Measurements from ENCODE around the gene SYNJ2. TPM values are rescaled to one million over a fixed set of nuclear protein-coding genes. Genes with fewer than 3 reads are reported as not detected.

The SYNJ2 gene
- total and polyA plus RNA-seq, 2 of the 4 experiments (the other 2 are of a cell fraction): 40.8 to 45.2 TPM

DNA sequence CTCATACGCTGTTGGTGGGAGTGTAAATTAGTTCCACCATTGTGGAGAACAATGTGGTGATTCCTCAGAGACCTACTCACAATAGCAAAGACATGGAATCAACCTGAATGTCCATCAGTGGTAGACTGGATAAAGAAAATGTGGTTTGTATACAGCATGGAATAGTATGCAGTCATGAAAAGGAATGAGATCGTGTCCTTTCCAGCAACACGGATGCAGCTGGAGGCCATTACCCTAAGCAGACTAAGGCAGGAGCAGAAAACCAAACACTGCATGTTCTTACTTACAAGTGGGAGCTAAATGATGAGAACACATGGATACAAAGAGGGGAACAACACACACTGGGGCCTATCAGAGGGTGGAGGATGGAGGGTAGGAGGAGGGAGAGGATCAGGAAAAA is 54.6 kb downstream of the SYNJ2 start:
- Histone ChIP-seq H3K36me3 (ENCODE audit: control insufficient read depth, insufficient read depth, low read length) (peaks cover 17% of the 10 kb centered on the region), H2BK120ac (ENCODE audit: low read depth, low read length) (no peak overlapping the region), H3K4me3 (ENCODE audit: insufficient read depth, low read depth, low read length) (no peak overlapping the region), H3K9ac (ENCODE audit: low read depth, low read length) (no peak overlapping the region), H3K14ac (replicated peaks; ENCODE audit: low read depth, low read length) (no peak overlapping the region), H2AK9ac (replicated peaks; ENCODE audit: low read depth, low read length, poor library complexity) (no peak overlapping the region), H2BK5ac (ENCODE audit: low read depth, low read length, poor library complexity, severe bottlenecking) (no peak overlapping the region), H3K79me1 (ENCODE audit: low read depth in 1 of 2, low read length in 2 of 2) (peaks cover 35 to 81% of the 10 kb centered on the region in 2 experiments), H3K4me2 (ENCODE audit: low read depth, low read length) (no peak overlapping the region), H4K8ac (ENCODE audit: low read depth in 2 of 2, low read length in 2 of 2) (no peak overlapping the region), H3K27me3 (ENCODE audit: control insufficient read depth, insufficient read depth, low read length) (no peaks in the 10 kb centered on the region), H3K27ac (ENCODE audit: insufficient read depth, low read length) (no peak overlapping the region), H3K4me1 (ENCODE audit: control insufficient read depth, insufficient read depth, low read length) (peaks cover 44% of the 10 kb centered on the region), H3K56ac (ENCODE audit: extremely low read depth, insufficient read depth, low read length) (no peak overlapping the region), H2AK5ac (ENCODE audit: low read depth, low read length) (peak overlapping the region; percentile 9; the same call in 1 of the 2 replicates), H3K9me1 (ENCODE audit: insufficient read depth, low read length) (peaks cover 34% of the 10 kb centered on the region), H4K20me1 (ENCODE audit: insufficient read depth, low read length) (no peaks in the 10 kb centered on the region), H2BK20ac (ENCODE audit: low read depth, low read length) (no peak overlapping the region), H4K91ac (ENCODE audit: insufficient read depth, low read depth, low read length) (no peak overlapping the region), H3K4ac (ENCODE audit: low read depth, low read length) (no peak overlapping the region), H2BK15ac (ENCODE audit: low read depth, low read length) (0 out of 3 replicates have a peak overlapping the region, but pooled peaks have one; percentile 11), H2AFZ (replicated peaks; ENCODE audit: low read length, poor library complexity) (no peak overlapping the region), H3K9me3 (ENCODE audit: control insufficient read depth, insufficient read depth, low read length) (no peaks in the 10 kb centered on the region), H3K18ac (ENCODE audit: low read depth, low read length) (no peak overlapping the region), H3K23ac (ENCODE audit: low read depth, low read length) (no peak overlapping the region), H4K5ac (ENCODE audit: low read depth, low read length) (no peak overlapping the region)
- in situ Hi-C loops (cut with MboI; ENCODE audit: low sequenced_read_pairs): no loop called here
- ChIA-PET CTCF (interaction anchor here (0.6 to 1.0 kb wide), 3 partner anchors 10 to 46 kb away, joined by 3 to 5 read pairs (median 5); no protein-coding TSS in a partner anchor), POLR2A (ENCODE audit: unreplicated experiment) (no interaction called here)
- dilution Hi-C loops (cut with HindIII; ENCODE audit: low sequenced_read_pairs, unreplicated experiment): no loop called here
- intact Hi-C loops (cut with micrococcal nuclease): no loop called here
- TF ChIP-seq RFX5 (IDR thresholded peaks at IDR 0.05; ENCODE audit: low read depth, low read length) (no peak), MXI1 (IDR thresholded peaks at IDR 0.05; ENCODE audit: borderline replicate concordance, low read depth, low read length) (no peak), NFE2L2 (IDR thresholded peaks at IDR 0.05; ENCODE audit: low read depth, low read length) (no peak), BHLHE40 (IDR thresholded peaks at IDR 0.05; ENCODE audit: low read depth, low read length) (no peak), CEBPB (IDR thresholded peaks at IDR 0.05; ENCODE audit: low read depth, low read length) (no peak), RAD21 (IDR thresholded peaks at IDR 0.05; ENCODE audit: low read length) (no peak), FOS (IDR thresholded peaks at IDR 0.05; ENCODE audit: low read depth, low read length) (no peak), POLR2A (IDR thresholded peaks at IDR 0.05; ENCODE audit: low read depth, low read length) (no peak), SMC3 (IDR thresholded peaks at IDR 0.05; ENCODE audit: low read depth, low read length) (no peak), CHD1 (IDR thresholded peaks at IDR 0.05; ENCODE audit: low read depth, low read length) (no peak), MAZ (IDR thresholded peaks at IDR 0.05; ENCODE audit: borderline replicate concordance, low read depth, low read length) (no peak), RCOR1 (IDR thresholded peaks at IDR 0.05; ENCODE audit: insufficient replicate concordance, low read length) (no peak), CTCF (conservative IDR thresholded peaks at IDR 0.05; ENCODE audit: low read depth, low read length) (no peak), MAFK (IDR thresholded peaks at IDR 0.05; ENCODE audit: low read depth, low read length) (no peak)
- TF ChIP-seq, protein P1, sequence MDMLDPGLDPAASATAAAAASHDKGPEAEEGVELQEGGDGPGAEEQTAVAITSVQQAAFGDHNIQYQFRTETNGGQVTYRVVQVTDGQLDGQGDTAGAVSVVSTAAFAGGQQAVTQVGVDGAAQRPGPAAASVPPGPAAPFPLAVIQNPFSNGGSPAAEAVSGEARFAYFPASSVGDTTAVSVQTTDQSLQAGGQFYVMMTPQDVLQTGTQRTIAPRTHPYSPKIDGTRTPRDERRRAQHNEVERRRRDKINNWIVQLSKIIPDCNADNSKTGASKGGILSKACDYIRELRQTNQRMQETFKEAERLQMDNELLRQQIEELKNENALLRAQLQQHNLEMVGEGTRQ (IDR thresholded peaks at IDR 0.05; ENCODE audit: low read depth, low read length): no peak
- TF ChIP-seq, protein P2, sequence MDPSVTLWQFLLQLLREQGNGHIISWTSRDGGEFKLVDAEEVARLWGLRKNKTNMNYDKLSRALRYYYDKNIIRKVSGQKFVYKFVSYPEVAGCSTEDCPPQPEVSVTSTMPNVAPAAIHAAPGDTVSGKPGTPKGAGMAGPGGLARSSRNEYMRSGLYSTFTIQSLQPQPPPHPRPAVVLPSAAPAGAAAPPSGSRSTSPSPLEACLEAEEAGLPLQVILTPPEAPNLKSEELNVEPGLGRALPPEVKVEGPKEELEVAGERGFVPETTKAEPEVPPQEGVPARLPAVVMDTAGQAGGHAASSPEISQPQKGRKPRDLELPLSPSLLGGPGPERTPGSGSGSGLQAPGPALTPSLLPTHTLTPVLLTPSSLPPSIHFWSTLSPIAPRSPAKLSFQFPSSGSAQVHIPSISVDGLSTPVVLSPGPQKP (IDR thresholded peaks at IDR 0.05; ENCODE audit: borderline replicate concordance, low read depth, low read length): no peak
- ATAC-seq (ENCODE audit: low read depth) (no peak), DNase-seq (no peak)
- no CpG with 5 or more reads among the region's 3 CpGs for WGBS, 2 experiments (ENCODE audit: extremely low coverage in 2 of 2, insufficient read length in 1 of 2)
- no TSS peak for BruUV-seq (replicated peaks)
